HG02973 (cell line): ENCODE data around the gene NCF4.

Experiments used
- ATAC-seq: cut with Tn5 transposase; IDR thresholded peaks from one replicate; pipeline ENCODE4 v1.9.1; 2021; ENCODE audit warnings: moderate library complexity; ENCODE audit not compliant: unreplicated experiment

The NCF4 gene

GRCh38 chr22:36860821-36861659 is at the start of gene NCF4:
Gene NCF4 (plus strand): TSS chr22:36861006. CDS start chr22:36861172, 166 bp downstream.
- ATAC-seq = peak; percentile 71

DNA sequence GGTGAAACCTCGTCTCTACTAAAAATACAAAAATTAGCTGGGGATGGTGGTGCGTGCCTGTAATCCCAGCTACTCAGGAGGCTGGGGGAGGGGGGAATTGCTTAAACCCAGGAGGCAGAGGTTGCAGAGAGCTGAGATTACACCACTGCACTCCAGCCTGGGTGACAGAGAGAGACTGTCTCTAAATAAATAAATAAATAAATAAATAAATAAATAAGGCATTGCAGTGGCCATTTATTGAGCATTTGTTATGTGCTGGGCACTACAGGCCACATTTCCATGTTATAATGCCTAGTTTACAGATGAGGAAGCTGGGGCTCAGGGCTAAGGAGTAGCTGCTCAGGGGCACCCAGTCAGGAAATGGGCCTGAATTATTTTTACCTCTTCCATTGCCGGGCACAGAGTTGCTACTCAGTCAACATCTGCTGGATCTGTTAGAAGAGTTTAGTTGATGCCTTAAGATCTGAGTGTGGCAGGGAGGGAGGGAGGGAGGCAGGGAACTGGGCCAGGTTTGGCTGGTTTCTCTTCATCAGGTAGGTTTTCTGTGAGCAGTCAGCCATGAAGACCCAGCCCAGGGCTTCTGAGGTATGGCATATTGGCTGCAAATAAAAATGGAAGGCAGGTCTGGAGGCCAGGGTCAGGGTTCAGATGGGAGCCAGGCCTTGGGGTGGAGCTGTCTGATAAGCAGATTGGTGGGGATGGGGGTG is 49.6 kb upstream of the NCF4 start:
- no peak for ATAC-seq

- no peak for ATAC-seq
Observed at GRCh38 chr22:36814801-36815200, 46.0 kb upstream of the NCF4 start.

DNA sequence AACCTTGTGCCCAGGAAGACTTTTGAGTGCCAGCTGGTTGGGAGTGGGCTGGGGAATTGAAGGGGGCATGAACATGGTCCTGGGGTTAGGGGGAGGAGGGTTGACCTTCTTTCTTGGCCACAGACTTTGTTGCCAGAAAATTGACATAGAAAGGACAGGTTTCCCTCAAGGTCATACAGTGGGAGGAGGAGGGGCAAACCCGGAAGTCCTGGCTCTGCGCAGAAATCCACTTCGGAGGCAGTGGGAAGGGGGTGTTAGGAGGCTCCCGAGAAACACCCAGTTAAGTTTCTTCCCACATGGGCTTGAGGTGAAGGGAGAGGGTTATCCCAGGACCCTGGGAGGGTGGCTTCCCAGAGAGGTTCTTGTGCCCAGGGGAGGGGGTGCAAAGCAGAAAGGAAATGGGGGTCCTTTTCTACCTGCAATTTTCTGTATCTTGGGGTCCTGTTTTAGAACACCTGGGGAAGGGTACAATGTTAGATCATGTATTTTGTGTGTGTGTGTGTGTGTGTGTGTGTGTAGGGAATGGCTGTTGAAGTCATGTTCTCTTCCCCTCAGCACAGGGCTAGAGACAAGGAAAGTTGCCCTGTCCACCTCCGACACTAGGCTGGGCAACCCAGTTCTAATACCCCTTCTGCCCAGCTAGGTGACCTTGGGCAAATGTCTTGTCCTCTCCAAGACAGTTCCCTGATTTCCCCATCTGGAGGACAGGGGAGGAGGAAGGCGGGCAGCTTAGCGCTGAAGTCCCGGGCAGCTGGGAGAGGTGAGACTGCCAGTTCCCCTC is 45.1 kb upstream of the NCF4 start:
- ATAC-seq = no peak

DNA sequence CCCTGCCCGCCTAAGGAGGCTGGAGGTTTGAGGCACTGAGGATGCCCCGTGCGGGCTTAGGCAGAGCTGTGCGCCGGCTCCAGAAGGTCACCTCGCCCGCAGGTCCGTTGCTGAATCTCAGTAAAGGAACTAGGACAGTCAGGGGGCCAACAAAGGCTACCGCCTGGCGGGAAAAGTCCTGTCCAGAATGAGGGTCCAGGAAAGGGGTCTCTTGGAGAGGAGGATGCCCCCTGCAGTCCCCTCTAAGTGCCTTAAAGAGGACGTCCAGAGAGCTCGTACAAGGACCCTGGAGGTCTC is 44.5 kb upstream of the NCF4 start:
- no peak for ATAC-seq

DNA sequence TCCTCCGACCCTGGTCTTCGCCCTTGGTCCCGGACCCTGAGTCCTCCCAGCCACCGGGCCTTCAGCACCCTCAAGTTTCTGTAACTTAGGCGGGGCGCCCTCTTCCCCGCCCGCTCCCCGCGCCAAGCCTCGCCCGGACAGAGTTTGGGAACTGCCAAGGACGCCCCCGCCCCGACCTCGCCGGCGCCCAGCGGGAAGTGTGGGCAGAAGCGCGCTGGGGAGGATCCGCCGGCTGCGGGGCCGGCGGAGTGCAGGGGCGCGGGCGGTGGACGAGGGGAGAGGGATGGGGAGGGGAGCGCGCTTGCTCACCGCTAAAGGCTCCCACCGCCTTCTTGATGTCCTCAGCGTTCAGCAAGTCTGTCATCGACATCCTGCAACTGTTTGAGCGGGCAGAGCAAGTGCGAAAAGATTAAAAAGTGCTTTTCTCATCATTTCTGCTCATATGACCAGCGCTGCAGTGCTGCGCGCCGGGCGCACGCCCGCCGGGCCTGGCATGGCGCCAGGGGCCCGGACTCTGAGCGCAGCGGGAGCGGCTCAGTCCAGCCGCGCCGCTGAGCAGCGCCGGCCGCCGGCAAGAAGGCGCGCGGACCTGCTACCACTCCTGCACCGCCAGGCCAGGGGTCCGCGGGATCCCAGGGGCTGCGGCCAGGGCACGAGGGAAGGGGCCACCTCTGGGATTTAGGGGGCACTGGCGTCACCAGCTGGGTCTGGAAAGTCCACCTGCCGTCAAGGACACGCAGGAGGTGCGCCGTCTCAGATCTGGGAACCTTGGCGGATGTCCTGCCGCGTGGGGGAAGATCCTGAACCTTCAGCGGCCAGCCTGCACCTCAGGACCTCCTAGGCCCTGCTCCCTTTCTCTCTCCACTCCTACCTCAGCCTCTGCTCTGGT is 43.9 kb upstream of the NCF4 start, which contains the start of gene PVALB:
Gene PVALB, minus strand, starts transcription at position 400 of the 889 bp plus-strand sequence. Its CDS starts 30 bp downstream, at position 370.
- ATAC-seq = no peak

DNA sequence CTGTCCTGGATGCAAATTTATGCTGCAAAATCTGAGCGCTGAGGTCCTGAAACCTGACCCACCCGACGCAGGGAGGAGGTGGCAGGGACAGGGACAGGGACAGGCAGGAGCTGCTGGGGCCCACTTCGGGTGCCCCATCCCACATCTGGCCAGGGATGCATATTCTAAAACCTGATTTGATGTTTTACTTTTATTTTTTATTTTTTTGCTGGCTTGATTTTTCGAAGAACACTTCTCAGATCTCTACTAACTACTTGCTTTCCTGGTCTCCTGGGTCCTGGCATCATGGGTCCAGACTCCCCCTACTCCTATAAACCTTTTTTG is 43.3 kb upstream of the NCF4 start:
- ATAC-seq = no peak

- ATAC-seq = no peak
Observed at GRCh38 chr22:36818010-36818642, 42.7 kb upstream of the NCF4 start.

GRCh38 chr22:36819112-36819511 is 41.7 kb upstream of the NCF4 start:
- ATAC-seq = no peak

- no peak for ATAC-seq
Observed at GRCh38 chr22:36822581-36822980, 38.2 kb upstream of the NCF4 start.

- no peak for ATAC-seq
Observed at GRCh38 chr22:36823186-36823839, 37.5 kb upstream of the NCF4 start.

- no peak for ATAC-seq
Observed at GRCh38 chr22:36824655-36825054, 36.2 kb upstream of the NCF4 start.

DNA sequence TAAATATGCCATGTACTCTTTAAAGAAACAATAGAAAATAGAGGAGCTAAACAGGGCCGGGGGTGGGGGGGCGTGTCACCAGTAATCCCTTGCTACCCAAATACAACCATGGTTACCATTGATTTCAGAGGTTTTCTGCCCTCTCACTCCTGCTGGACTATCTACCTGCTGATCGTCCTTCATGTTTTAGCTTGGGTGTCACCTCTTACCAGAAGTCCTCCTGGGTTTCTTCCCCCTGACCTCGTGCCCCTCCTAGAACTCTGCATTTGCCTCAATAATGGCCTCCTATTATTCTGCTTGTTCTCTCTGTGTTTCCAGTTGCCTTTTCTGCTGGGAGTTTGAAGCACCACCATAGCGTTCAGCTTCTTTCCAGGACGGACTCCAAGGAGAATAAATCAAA is 34.5 kb upstream of the NCF4 start:
- ATAC-seq = no peak

DNA sequence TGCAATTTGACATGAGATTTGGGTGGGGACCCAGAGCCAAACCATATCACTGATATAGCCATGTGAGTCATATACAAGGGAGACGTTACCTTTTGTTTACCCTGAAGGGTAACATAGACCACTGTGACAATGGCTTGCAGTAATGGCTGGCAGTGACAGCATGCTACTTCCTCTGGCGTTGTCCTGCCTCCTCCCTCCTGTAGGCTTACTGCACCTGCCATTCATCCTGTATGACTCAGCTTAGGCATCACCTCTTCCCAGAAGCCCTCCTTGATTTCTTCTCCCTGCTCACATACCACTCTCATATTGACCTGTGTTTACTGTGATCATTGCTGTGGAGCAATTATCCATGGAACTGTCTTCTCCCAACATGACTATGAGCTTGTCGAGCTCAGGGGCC is 32.0 kb upstream of the NCF4 start:
- ATAC-seq = no peak

- ATAC-seq = no peak
Observed at GRCh38 chr22:36829370-36830002, 31.3 kb upstream of the NCF4 start.

DNA sequence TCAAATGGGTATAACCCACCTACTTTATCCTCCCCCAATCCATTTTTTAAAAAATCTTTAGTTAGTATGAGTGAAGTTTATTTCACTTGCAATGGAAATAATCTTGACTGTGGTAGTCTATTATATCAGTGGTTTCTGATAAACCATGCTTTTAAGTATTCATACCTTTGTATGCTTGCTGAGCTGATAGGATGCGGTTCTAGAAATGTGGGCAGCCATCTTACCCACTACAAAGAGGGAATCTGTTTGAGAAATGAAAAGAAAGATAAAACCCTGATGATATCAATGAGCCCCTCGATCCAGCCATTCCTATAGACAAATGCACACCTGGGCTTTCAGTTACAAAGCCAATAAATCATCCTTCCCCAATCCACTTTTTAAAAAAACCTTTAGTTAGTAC is 30.2 kb upstream of the NCF4 start:
- ATAC-seq = no peak

DNA sequence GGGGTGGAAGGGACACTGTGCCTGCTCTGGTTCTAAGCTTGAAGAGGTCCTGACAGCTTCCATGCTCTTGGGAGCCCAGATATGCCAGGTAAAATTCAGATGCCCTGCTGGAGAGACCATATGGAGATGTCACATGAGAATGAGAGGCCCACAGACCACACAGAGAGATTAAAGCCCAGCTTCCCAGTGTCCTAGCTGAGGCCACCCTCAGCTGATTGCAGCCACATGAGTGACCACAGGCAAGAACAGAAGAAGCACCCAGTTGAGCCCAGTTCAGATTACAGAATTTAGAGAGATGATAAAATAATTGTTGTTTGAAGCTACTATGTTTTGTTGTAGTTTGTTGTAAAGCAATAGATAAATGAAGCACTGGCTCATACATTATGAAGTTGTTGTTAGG is 29.6 kb upstream of the NCF4 start:
- no peak for ATAC-seq

- ATAC-seq = no peak
Observed at GRCh38 chr22:36831717-36832116, 29.1 kb upstream of the NCF4 start.

DNA sequence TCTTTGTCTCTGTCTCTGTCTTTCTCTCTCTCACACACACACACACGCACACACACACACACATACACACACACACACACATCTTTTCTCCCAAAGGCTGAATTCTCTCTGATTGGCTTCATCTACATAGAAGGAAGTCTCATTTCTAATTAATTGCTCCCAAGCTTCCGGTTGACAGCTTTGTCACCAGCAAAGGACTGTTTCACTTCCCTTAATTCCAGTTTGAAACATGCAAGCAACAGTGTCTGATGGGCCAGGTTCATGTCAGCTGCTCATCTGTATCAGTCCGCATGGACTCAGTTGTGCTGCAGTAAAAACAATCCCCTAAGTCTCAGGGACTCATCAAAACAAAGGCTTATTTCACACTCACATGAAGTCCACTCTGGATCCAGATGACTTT is 27.7 kb upstream of the NCF4 start:
- ATAC-seq = no peak
